ENCODE data around the gene AFAP1. TPM values are rescaled to one million over a fixed set of nuclear protein-coding genes. Genes with fewer than 3 reads are reported as not detected.

Gene AFAP1
- total RNA-seq, 1 donor from 2014 or later = 0.24 TPM

GRCh38 chr4:7837597-7838135 is 102.0 kb downstream of the AFAP1 start:
- Mint-ChIP-seq H3K4me3 (no peak overlapping the region), H3K9me3 (no peaks in the 10 kb centered on the region), H3K4me1 (no peaks in the 10 kb centered on the region), H3K27me3 (peaks cover 2% of the 10 kb centered on the region), H3K27ac (no peak overlapping the region), H3K36me3 (ENCODE audit: low read depth) (no peaks in the 10 kb centered on the region)
- intact Hi-C loops (cut with micrococcal nuclease) = no loop called here
- ATAC-seq (ENCODE audit: low read depth) = no peak
- TF ChIP-seq CTCF (IDR thresholded peaks at IDR 0.05) = no peak
- CTCF ChIA-PET = no interaction called here
- DNase-seq = no peak
- POLR2A ChIA-PET = no interaction called here

- Mint-ChIP-seq H3K27ac (no peak overlapping the region), H3K4me1 (no peaks in the 10 kb centered on the region), H3K9me3 (no peaks in the 10 kb centered on the region), H3K36me3 (ENCODE audit: low read depth) (no peaks in the 10 kb centered on the region), H3K27me3 (peaks cover 4% of the 10 kb centered on the region), H3K4me3 (no peak overlapping the region)
- no peak for DNase-seq
- intact Hi-C loops (cut with micrococcal nuclease) = no loop called here
- no peak for TF ChIP-seq CTCF (IDR thresholded peaks at IDR 0.05)
- ChIA-PET CTCF (interaction anchor here (1.0 kb wide), 1 partner anchor 28 kb away, joined by 3 read pairs; no protein-coding TSS in a partner anchor), POLR2A (no interaction called here)
- no peak for ATAC-seq (ENCODE audit: low read depth)
These were observed 107.6 kb downstream of the AFAP1 start for GRCh38 chr4:7831858-7832730.

- Mint-ChIP-seq H3K27ac (no peak overlapping the region), H3K9me3 (no peaks in the 10 kb centered on the region), H3K4me1 (no peaks in the 10 kb centered on the region), H3K27me3 (peaks cover 3% of the 10 kb centered on the region), H3K36me3 (ENCODE audit: low read depth) (no peaks in the 10 kb centered on the region), H3K4me3 (no peak overlapping the region)
- ChIA-PET CTCF (interaction anchor here (1.0 kb wide), 1 partner anchor 27 kb away, joined by 3 read pairs; no protein-coding TSS in a partner anchor), POLR2A (no interaction called here)
- DNase-seq (no peak), ATAC-seq (ENCODE audit: low read depth) (no peak)
- no peak for TF ChIP-seq CTCF (IDR thresholded peaks at IDR 0.05)
- intact Hi-C loops (cut with micrococcal nuclease) = no loop called here
These were observed 108.3 kb downstream of the AFAP1 start for GRCh38 chr4:7831330-7831729.

GRCh38 chr4:7830747-7831146 is 108.9 kb downstream of the AFAP1 start:
- ChIA-PET CTCF (no interaction called here), POLR2A (no interaction called here)
- intact Hi-C loops (cut with micrococcal nuclease) = no loop called here
- H3K36me3 Mint-ChIP-seq (ENCODE audit: low read depth) = no peaks in the 10 kb centered on the region
- no peak overlapping the region for H3K27ac Mint-ChIP-seq
- H3K4me3 Mint-ChIP-seq = no peak overlapping the region
- H3K9me3 Mint-ChIP-seq = no peaks in the 10 kb centered on the region
- TF ChIP-seq CTCF (IDR thresholded peaks at IDR 0.05) = no peak
- H3K4me1 Mint-ChIP-seq = no peaks in the 10 kb centered on the region
- peaks cover 3% of the 10 kb centered on the region for H3K27me3 Mint-ChIP-seq
- DNase-seq (no peak), ATAC-seq (ENCODE audit: low read depth) (no peak)

GRCh38 chr4:7829652-7830580 is 109.7 kb downstream of the AFAP1 start:
- intact Hi-C loops (cut with micrococcal nuclease) = no loop called here

More at GRCh38 chr4:7829652-7830580, 109.7 kb downstream of the AFAP1 start:
- ChIA-PET POLR2A (no interaction called here), CTCF (no interaction called here)
- TF ChIP-seq CTCF (IDR thresholded peaks at IDR 0.05) = no peak
- Mint-ChIP-seq H3K4me1 (no peaks in the 10 kb centered on the region), H3K36me3 (ENCODE audit: low read depth) (no peaks in the 10 kb centered on the region), H3K4me3 (no peak overlapping the region), H3K27ac (no peak overlapping the region), H3K9me3 (no peaks in the 10 kb centered on the region), H3K27me3 (peaks cover 7% of the 10 kb centered on the region)
- no peak for DNase-seq
- no peak for ATAC-seq (ENCODE audit: low read depth)
